ENCODE results near the gene MXRA7.
"Not testable (repeated sequence)": the region's sequence is repeated elsewhere in the genome, so short reads cannot be mapped to it uniquely, and the experiment has no call there.

MXRA7 gene

DNA sequence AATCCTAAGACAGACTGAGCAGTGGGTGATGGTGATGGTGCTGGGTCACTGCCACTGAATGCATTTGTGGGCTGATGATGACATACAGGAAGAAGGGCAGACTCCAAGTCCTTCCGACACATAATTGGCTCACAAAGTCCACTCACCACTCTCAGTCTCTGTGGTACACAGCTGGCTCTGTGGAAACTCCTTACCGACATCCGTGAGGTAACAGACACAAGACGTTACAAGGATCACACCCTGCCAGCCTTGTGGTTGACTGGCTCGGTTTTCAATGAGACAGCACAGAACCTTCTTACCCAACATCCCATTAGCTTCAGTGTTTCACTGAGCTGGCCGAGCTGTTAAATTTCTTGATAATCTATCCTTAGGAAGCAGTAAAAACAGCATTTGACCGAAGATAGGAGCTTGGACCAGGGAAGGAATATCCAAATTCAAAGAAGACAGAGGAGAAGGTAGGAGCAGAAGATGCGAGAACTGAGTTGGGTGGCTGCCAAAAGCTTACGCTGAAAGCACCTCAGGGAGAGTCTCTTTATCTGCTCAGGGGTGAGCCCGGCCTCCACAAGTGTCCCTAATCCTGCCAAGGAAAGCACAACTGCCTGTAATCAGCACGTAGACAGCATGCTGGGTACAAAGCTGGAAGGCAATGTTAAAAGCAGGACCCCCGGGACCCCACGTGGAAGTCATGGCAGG, 5.5 kb upstream of the MXRA7 start:
- no peak for DNase-seq (ENCODE audit: low read depth in 4 of 4, low spot score in 1 of 4)

DNA sequence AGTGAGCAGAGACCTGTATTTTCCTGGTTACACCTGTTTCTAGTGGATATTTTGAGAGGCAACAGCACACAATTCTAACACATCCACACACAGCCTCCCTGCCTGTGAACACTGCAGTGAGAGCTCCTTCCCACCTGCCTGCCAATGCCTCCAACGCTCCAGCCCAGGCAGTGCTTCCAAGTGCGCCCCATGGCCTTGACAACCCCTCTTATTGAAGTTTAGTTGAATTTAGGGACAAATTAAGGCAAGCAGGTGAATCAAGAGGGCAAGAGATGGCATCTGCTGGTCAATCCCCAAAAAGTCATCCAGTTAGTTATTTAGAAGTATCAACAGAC, 4.7 kb upstream of the MXRA7 start:
- no peak for DNase-seq (ENCODE audit: low read depth in 4 of 4, low spot score in 1 of 4)

- peak; percentile 62 to 75 (median 68) for DNase-seq (ENCODE audit: low read depth in 4 of 4, low spot score in 1 of 4)
Observed at GRCh38 chr17:76714822-76715495, 4.2 kb upstream of the MXRA7 start.

DNA sequence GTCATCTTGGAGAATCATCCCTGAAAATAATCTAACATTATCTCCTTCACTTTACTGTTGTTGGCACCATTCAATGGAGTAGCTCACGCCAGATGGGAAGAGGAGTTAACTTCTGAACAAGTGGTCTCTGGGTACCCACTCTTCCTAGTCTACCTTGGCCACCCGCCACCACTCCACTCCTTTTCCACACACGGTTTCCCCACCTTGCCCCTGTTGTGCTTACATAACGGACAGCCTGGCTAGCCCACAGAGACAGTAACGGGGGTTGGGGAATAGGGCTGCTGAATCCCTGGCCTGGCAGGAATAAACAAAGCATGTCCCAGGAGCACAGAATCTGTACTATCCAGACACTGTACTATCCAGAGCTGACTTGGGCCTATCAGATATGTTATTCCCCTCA, 3.6 kb upstream of the MXRA7 start:
- DNase-seq (ENCODE audit: low read depth in 4 of 4, low spot score in 1 of 4): no peak

DNA sequence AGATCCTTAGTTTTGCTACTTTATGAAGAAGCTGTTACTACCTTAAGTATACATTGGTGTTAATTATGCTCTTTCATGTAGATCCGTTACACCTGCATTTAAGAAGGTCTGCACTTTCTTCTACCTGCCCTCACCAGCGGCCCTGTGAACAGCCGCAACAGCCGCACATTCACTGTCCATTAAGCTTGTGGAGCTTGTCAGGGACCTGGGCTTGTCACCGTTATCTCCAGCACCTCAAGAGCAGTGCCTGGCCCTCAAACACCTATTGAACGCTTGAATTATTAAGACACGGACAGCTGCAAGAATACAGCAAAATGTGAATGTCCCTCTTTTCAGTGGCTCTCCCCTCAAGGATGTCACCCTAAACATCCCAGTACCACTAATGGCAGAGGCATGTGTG, 3.0 kb upstream of the MXRA7 start:
- no peak for DNase-seq (ENCODE audit: low read depth in 4 of 4, low spot score in 1 of 4)

GRCh38 chr17:76712321-76712720, 1.6 kb upstream of the MXRA7 start:
- DNase-seq (ENCODE audit: low read depth in 4 of 4, low spot score in 1 of 4): not testable (repeated sequence)

GRCh38 chr17:76709951-76710862, 558 bp downstream of the MXRA7 start:
- not testable (repeated sequence) for DNase-seq (ENCODE audit: low read depth in 4 of 4, low spot score in 1 of 4)

GRCh38 chr17:76709077-76709950, 1.5 kb downstream of the MXRA7 start:
- no peak for DNase-seq (ENCODE audit: low read depth in 4 of 4, low spot score in 1 of 4)

- DNase-seq (ENCODE audit: low read depth in 4 of 4, low spot score in 1 of 4): no peak
Observed at GRCh38 chr17:76707985-76708807, 2.6 kb downstream of the MXRA7 start.

DNA sequence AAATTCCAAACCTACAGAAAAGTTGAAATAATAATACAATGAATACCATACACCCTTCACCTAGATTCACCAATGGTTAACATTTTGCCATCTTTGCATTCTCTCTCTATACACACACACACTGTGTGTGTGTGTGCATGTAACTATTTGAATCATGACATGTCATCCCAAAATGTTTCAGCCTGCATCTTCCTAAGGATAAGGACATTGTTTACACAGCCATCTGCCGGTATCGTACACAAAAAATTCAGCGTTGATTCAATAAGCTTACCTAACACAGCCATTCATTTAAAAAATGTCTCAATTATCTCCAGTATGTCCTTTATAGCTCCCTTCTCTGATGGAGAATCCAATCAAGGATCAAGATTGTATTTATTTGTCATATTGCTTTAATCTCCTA, 3.9 kb downstream of the MXRA7 start:
- no peak for DNase-seq (ENCODE audit: low read depth in 4 of 4, low spot score in 1 of 4)

DNA sequence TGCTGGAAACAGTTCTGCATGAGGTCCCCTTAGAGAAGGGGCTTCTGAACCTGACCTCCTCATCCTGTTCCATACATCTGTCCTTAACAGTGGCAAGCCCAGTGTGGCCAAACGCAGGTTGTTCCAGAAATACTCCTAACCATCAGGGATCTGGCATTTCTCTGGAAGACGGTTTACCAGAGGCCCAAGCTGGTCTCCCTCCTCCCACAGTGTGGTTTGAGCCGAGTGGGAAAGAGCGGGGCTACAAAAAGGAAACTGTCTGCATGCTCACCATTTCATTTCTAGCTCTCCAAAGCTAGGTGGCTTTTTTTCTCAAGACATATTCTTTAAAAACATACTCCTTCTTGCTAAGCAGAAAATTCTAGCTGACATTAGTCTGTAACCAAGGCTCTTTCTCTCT, 6.0 kb downstream of the MXRA7 start:
- DNase-seq (ENCODE audit: low read depth in 4 of 4, low spot score in 1 of 4): no peak

DNA sequence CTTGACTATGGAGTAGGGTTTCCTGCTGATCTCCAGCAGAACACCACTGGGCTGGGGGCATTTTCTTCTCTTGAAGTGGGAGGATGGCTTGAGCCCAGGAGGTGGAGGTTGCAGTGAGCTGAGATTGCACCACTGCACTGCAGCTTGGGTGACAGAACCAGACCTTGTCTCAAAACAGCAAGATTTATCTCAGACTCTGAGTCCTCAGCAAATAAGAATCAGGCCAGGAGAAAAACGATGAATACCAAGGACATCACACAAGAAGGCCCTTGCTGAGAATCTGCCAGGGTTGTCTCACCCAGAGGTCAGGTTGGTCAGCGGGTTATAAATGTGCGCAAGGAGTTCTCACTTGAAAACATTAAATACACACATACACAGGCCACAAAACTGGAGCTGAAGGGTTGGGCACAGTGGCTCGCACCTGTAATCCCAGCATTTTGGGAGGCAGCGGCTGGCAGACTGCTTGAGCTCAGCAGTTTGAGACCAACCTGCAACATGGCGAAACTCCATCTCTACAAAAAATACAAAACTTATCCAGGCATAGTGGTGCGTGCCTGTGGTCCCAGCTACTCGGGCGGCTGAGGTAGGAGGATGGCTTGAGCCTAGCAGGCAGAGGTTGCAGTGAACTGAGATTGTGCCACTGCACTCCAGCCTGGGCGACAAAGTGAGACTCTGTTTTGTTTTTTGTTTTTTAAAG, 7.7 kb downstream of the MXRA7 start:
- DNase-seq (ENCODE audit: low read depth in 4 of 4, low spot score in 1 of 4): no peak

DNA sequence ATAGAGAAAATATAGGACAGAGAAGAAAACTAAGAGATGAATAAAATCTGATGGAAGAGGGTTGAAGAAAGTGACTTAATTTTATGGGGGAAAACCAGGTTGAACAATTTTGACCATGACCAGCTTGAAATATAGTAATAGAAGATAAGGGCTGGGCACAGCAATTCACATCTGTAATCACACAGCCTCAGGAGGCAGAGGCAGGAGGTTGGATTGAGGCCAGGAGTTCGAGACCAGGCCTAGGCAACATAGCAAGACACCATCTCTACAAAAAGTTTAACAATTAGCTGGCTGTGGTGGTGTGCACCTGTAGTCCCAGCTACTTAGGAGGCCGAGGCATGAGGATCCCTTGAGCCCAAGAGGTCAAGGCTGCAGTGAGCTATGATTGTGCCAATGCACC, 8.7 kb downstream of the MXRA7 start:
- DNase-seq (ENCODE audit: low read depth in 4 of 4, low spot score in 1 of 4): no peak

GRCh38 chr17:76701471-76701967, 9.2 kb downstream of the MXRA7 start:
- no peak for DNase-seq (ENCODE audit: low read depth in 4 of 4, low spot score in 1 of 4)

- no peak for DNase-seq (ENCODE audit: low read depth in 4 of 4, low spot score in 1 of 4)
Observed at GRCh38 chr17:76700617-76701470, 9.9 kb downstream of the MXRA7 start.

DNA sequence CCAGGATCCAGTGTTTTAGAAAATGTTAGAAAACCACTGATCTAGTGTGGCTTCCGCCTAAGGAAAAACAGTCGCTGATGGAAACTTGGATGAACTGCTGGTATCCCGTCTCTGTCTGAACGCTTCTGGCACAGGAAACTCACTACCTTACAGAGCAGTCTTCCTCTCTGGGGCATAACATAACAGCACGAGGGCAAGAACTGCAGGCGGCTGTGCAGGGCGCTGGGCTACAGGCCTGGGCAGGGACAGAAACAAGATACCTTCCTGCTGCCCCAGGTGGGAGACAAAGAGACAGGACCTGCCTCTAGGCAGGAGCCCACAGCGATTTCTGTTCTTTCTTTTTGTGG, 10.5 kb downstream of the MXRA7 start:
- DNase-seq (ENCODE audit: low read depth in 4 of 4, low spot score in 1 of 4): no peak

DNA sequence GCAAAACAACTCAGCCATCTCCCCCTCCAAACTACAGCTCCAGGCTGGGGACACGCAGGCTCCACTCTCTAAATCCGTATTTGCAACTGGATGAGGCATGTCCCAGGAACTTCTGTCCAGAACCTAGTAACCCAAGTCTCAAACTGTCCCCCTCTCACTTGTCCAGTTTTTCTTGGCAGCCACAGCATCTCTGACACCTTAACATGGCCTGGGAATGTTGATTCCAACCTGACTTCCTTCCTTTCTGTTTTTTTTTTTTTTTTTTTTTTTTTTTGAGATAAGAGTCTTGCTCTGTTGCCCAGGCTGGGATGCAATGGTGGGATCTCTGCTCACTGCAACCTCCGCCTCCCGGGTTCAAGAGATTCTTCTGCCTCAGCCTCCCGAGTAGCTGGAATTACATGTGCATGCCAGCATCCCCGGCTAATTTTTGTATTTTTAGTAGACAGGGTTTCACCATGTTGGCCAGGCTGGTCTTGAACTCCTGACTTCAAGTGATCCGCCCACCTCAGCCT, 12.2 kb downstream of the MXRA7 start:
- DNase-seq (ENCODE audit: low read depth in 4 of 4, low spot score in 1 of 4): not testable (repeated sequence)

GRCh38 chr17:76697702-76698465, 12.9 kb downstream of the MXRA7 start:
- no peak for DNase-seq (ENCODE audit: low read depth in 4 of 4, low spot score in 1 of 4)
